OCI-LY7 (cell line): ENCODE data around the gene RALGAPA2. TPM values are rescaled to one million over a fixed set of nuclear protein-coding genes. Genes with fewer than 3 reads are reported as not detected.

Experiments used
- BruUV-seq: library from RNA; stranded (reverse); fragments of 400-500 nt; replicated peaks from 2 replicates; lab custom pipeline; 2021; lab: Mats Ljungman, UMichigan
- CTCF ChIA-PET: fragments of 300-600 bp; sonication (Branson Sonifier 250); formaldehyde crosslinking; loops from one replicate; lab custom pipeline; 2022; ENCODE audit warnings: antibody characterized with exemption; ENCODE audit not compliant: unreplicated experiment; lab: Charles Lee
- POLR2A ChIA-PET: fragments of 300-600 bp; sonication (Branson Sonifier 250); formaldehyde crosslinking; loops from one replicate; lab custom pipeline; 2022; ENCODE audit warnings: antibody characterized with exemption; lab: Charles Lee
- DNase-seq: peaks from one replicate; pipeline ENCODE4 v3.0.0-alpha.2; 2015; ENCODE audit warnings: low spot score
- H2AFZ ChIP-seq: fragments of 200-600 bp; sonication (generic), shearing (Covaris generic); 2 replicates; pipeline ENCODE4 v1.6.1; 2014; ENCODE audit warnings: mild to moderate bottlenecking, antibody characterized with exemption, low read length, moderate library complexity
- H3K27ac ChIP-seq: fragments of 200-600 bp; sonication (generic); 2 replicates; pipeline ENCODE4 v1.5.1; 2014; ENCODE audit warnings: mixed run types, low read depth, mild to moderate bottlenecking, moderate library complexity, low read length, inconsistent platforms; ENCODE audit not compliant: poor library complexity, severe bottlenecking
- H3K36me3 ChIP-seq: fragments of 200-600 bp; sonication (generic); 2 replicates; pipeline ENCODE4 v1.6.1; 2014; ENCODE audit warnings: mild to moderate bottlenecking, antibody characterized with exemption, low read length, moderate library complexity, mixed read lengths; ENCODE audit not compliant: insufficient read depth
- H3K4me1 ChIP-seq: fragments of 200-600 bp; sonication (generic); 2 replicates; pipeline ENCODE4 v1.5.1; 2014; ENCODE audit warnings: mild to moderate bottlenecking, low read length; ENCODE audit not compliant: insufficient read depth, poor library complexity, severe bottlenecking
- H3K4me2 ChIP-seq: fragments of 200-600 bp; sonication (generic); 2 replicates; pipeline ENCODE4 v1.6.1; 2014; ENCODE audit warnings: mild to moderate bottlenecking, low read length
- H3K4me3 ChIP-seq: fragments of 200-600 bp; sonication (generic); 2 replicates; pipeline ENCODE4 v1.5.1; 2014; ENCODE audit warnings: mild to moderate bottlenecking, low read depth, low read length; ENCODE audit not compliant: poor library complexity, severe bottlenecking
- H3K79me2 ChIP-seq: fragments of 200-600 bp; sonication (generic); 2 replicates; pipeline ENCODE4 v1.6.1; 2016; ENCODE audit warnings: low read depth, mild to moderate bottlenecking, low read length, moderate library complexity, mixed read lengths; ENCODE audit not compliant: insufficient read depth
- H3K9me2 ChIP-seq: fragments of 200-600 bp; sonication (generic); 2 replicates; pipeline ENCODE4 v1.6.1; 2016; ENCODE audit warnings: mild to moderate bottlenecking, low read length, mixed read lengths; ENCODE audit not compliant: insufficient read depth
- H3K9me3 ChIP-seq: fragments of 200-600 bp; sonication (generic); 2 replicates; pipeline ENCODE4 v1.6.1; 2014; ENCODE audit warnings: mild to moderate bottlenecking, mixed run types, low read length, mixed read lengths
- H4K20me1 ChIP-seq: fragments of 200-600 bp; sonication (generic); 2 replicates; pipeline ENCODE4 v1.6.1; 2014; ENCODE audit warnings: mild to moderate bottlenecking, antibody characterized with exemption, low read length, moderate library complexity, mixed read lengths; ENCODE audit not compliant: insufficient read depth
- CTCF ChIP-seq: fragments of 200-600 bp; sonication (generic); conservative IDR thresholded peaks from 2 replicates; pipeline ENCODE4 v1.5.1; 2014; ENCODE audit warnings: mild to moderate bottlenecking, antibody characterized with exemption, low read length, moderate library complexity, mixed read lengths
- EZH2phosphoT487 ChIP-seq: fragments of 200-600 bp; sonication (generic); IDR thresholded peaks from 2 replicates; pipeline ENCODE4 v1.6.1; 2018; ENCODE audit warnings: low read depth, borderline replicate concordance, mild to moderate bottlenecking, mixed run types, antibody characterized with exemption, low read length, moderate library complexity, mixed read lengths
- intact Hi-C: fragments of 100-400 bp; cut with micrococcal nuclease; formaldehyde crosslinking; loops from one replicate; pipeline ENCODE4 v1.10.0; 2022; ENCODE audit not compliant: unreplicated experiment
- total RNA-seq, 2 experiments: library from RNA; depleted of rRNA in 1 of 2; stranded (reverse); fragments of >200 nt in 1 of 2; shearing (Covaris generic) in 1 of 2; gene quantifications; 2 replicates each; pipeline ENCODE4 v1.2.3, GENCODE V29; 2014 to 2022

Gene RALGAPA2
- total RNA-seq, 2 experiments from 2014 or later, result 9.1 to 17.8 TPM

DNA sequence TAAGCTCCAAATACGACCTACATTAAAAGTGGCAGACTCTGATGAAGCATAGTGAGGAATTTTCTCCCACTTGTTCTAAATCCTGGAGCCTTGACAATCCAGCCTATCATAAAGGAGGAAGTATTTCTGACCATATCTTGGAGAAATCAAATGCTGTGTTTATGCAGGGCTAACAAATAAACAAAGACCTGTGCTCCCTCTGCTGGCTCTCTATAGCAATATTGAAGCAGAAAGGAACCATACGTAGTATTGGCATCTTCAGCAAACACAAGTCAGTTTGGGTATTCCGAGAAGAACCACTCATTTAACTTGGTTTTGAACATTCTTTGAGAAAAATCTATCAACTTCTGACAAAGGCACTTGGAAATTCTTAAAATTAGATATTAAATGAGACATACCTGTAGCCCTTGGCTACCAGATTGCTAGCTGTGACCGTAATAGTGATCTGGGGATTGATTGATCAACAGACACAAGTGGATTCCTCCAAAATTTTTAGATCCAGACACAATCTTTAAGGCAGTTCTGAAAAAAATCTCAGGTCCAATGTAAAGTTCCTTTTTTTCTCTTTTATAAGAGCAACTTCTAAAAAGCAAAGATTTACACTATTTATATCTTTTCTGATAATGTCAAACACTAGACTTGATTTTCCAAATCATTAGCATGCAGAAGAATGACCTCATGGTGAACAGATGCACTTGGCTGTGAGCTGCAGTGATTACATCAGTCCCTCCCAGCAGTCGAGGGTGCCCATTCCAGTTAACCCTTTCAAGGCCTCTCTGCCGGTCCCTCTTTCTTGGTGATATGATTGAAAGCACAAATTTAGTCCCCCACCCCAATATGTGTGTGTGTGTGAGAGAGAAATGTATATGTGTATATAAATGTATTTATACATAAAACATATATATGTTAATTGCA is 304.3 kb downstream of the RALGAPA2 start:
- Histone ChIP-seq H2AFZ (no peak overlapping the region), H3K4me1 (no peaks in the 10 kb centered on the region), H3K27ac (no peak overlapping the region), H3K36me3 (no peaks in the 10 kb centered on the region), H3K9me3 (no peaks in the 10 kb centered on the region), H3K4me3 (no peak overlapping the region), H3K9me2 (no peaks in the 10 kb centered on the region), H3K4me2 (no peak overlapping the region), H3K79me2 (no peaks in the 10 kb centered on the region), H4K20me1 (no peaks in the 10 kb centered on the region)
- BruUV-seq, result no TSS peak
- ChIA-PET POLR2A (no interaction called here), CTCF (no interaction called here)
- intact Hi-C loops, result no loop called here
- TF ChIP-seq EZH2phosphoT487, result no peak
- peak; percentile 43 for TF ChIP-seq CTCF
- no peak for DNase-seq

DNA sequence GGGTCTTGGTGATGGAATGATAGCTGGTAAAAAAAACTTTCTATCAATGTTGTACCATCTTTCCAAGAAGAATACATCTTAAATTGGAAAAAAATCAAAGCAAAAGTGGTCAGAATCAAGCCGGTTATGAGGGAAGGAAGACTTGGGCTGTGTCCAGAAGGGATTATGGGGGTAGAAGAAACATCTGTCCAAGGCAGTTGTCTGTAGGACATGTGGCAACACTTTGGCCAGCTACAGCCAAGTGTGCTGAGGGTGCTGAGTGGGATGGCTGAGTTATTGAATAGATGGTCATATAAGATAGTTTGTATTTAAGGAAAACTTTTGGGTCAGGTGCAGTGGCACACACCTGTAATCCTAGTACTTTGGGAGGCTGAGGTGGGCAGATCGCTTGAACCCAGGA is 306.1 kb downstream of the RALGAPA2 start:
- no peaks in the 10 kb centered on the region for H4K20me1 ChIP-seq
- no peaks in the 10 kb centered on the region for H3K36me3 ChIP-seq
- ChIA-PET POLR2A (no interaction called here), CTCF (no interaction called here)
- H3K9me3 ChIP-seq, result no peaks in the 10 kb centered on the region
- H3K4me3 ChIP-seq, result no peak overlapping the region
- H2AFZ ChIP-seq, result no peak overlapping the region
- no peak for DNase-seq
- H3K79me2 ChIP-seq, result no peaks in the 10 kb centered on the region
- TF ChIP-seq CTCF (no peak), EZH2phosphoT487 (no peak)
- no peaks in the 10 kb centered on the region for H3K9me2 ChIP-seq
- no TSS peak for BruUV-seq
- no peak overlapping the region for H3K27ac ChIP-seq
- H3K4me2 ChIP-seq, result no peak overlapping the region
- no peaks in the 10 kb centered on the region for H3K4me1 ChIP-seq
- intact Hi-C loops, result no loop called here

GRCh38 chr20:20405623-20406022 is 306.8 kb downstream of the RALGAPA2 start:
- no peak overlapping the region for H2AFZ ChIP-seq
- H3K79me2 ChIP-seq, result no peaks in the 10 kb centered on the region
- no TSS peak for BruUV-seq
- H3K9me3 ChIP-seq, result no peaks in the 10 kb centered on the region
- H4K20me1 ChIP-seq, result no peaks in the 10 kb centered on the region
- TF ChIP-seq EZH2phosphoT487 (no peak), CTCF (no peak)
- no peaks in the 10 kb centered on the region for H3K9me2 ChIP-seq
- CTCF ChIA-PET, result no interaction called here
- POLR2A ChIA-PET, result no interaction called here
- H3K27ac ChIP-seq, result no peak overlapping the region
- intact Hi-C loops, result no loop called here
- no peak overlapping the region for H3K4me2 ChIP-seq
- H3K4me3 ChIP-seq, result no peak overlapping the region
- DNase-seq, result no peak
- no peaks in the 10 kb centered on the region for H3K36me3 ChIP-seq
- no peaks in the 10 kb centered on the region for H3K4me1 ChIP-seq
